ENCODE data around the gene CALD1.

DNA sequence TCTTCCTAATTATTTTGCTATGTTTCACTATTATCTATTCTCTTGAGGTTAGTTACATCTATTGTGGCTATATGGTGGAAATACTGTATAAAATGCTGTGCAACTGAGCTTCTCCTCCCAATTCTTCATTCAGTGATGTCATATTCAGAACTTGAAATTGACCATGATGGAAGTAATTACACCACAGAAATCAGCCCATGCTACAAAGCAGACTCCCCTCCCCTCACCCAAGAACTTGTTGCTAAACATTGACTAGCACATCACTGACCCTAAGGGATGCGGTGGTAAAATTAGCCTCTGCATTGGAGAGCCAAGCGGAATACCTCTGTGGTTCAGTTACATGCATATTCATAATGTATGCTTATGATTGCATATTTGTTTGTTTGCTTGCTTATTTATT lies 8.8 kb downstream of the CALD1 start:
- no peak for TF ChIP-seq EZH2phosphoT487 (IDR thresholded peaks at IDR 0.05; ENCODE audit: borderline replicate concordance, low read length)
- TF ChIP-seq, protein P1, sequence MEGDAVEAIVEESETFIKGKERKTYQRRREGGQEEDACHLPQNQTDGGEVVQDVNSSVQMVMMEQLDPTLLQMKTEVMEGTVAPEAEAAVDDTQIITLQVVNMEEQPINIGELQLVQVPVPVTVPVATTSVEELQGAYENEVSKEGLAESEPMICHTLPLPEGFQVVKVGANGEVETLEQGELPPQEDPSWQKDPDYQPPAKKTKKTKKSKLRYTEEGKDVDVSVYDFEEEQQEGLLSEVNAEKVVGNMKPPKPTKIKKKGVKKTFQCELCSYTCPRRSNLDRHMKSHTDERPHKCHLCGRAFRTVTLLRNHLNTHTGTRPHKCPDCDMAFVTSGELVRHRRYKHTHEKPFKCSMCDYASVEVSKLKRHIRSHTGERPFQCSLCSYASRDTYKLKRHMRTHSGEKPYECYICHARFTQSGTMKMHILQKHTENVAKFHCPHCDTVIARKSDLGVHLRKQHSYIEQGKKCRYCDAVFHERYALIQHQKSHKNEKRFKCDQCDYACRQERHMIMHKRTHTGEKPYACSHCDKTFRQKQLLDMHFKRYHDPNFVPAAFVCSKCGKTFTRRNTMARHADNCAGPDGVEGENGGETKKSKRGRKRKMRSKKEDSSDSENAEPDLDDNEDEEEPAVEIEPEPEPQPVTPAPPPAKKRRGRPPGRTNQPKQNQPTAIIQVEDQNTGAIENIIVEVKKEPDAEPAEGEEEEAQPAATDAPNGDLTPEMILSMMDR (IDR thresholded peaks at IDR 0.05; ENCODE audit: low read depth, low read length, poor library complexity, severe bottlenecking): no peak
